WTC11 (cell line): ENCODE data around the gene SMARCD3. TPM values are rescaled to one million over a fixed set of nuclear protein-coding genes. Genes with fewer than 3 reads are reported as not detected.

Experiments used
- ATAC-seq: fragments of 200-7000 bp; cut with Tn5 transposase; 2 replicates; pipeline ENCODE4 v1.10.0; 2021; ENCODE audit warnings: mild to moderate bottlenecking, moderate library complexity
- CTCF ChIA-PET: fragments of 300-600 bp; sonication (Branson Sonifier 250); formaldehyde crosslinking; loops from one replicate; lab custom pipeline; 2021; ENCODE audit warnings: antibody characterized with exemption; lab: Charles Lee
- POLR2A ChIA-PET: fragments of 350-600 bp; sonication (Branson Sonifier 250); formaldehyde crosslinking; loops from one replicate; lab custom pipeline; 2021; ENCODE audit warnings: antibody characterized with exemption; lab: Charles Lee
- DNase-seq: peaks from one replicate; pipeline ENCODE4 v3.0.0; 2021; ENCODE audit warnings: low spot score
- H3K27ac Mint-ChIP-seq: 2 replicates; pipeline ENCODE4 v1.8.0; 2021; ENCODE audit warnings: mixed read lengths
- H3K27me3 Mint-ChIP-seq: 2 replicates; pipeline ENCODE4 v1.8.0; 2021; ENCODE audit warnings: low read depth, mild to moderate bottlenecking, moderate library complexity, mixed read lengths
- H3K36me3 Mint-ChIP-seq: 2 replicates; pipeline ENCODE4 v1.8.0; 2021; ENCODE audit warnings: mixed read lengths
- H3K4me1 Mint-ChIP-seq: 2 replicates; pipeline ENCODE4 v1.8.0; 2022; ENCODE audit warnings: mixed read lengths
- H3K4me3 Mint-ChIP-seq: 2 replicates; pipeline ENCODE4 v1.8.0; 2021; ENCODE audit warnings: mild to moderate bottlenecking, moderate library complexity, mixed read lengths
- H3K9me3 Mint-ChIP-seq: 2 replicates; pipeline ENCODE4 v1.8.0; 2021; ENCODE audit warnings: mixed read lengths
- ARID4B ChIP-seq: sonication (generic); formaldehyde crosslinking; IDR thresholded peaks from 2 replicates; pipeline ENCODE4 v1.8.0; 2023; ENCODE audit warnings: missing genetic modification reagents, mild to moderate bottlenecking, borderline replicate concordance
- CREM ChIP-seq: sonication (generic); formaldehyde crosslinking; IDR thresholded peaks from 2 replicates; pipeline ENCODE4 v1.8.1; 2022; ENCODE audit warnings: mild to moderate bottlenecking, missing genetic modification reagents, moderate library complexity
- ELF4 ChIP-seq: sonication (generic); formaldehyde crosslinking; IDR thresholded peaks from 2 replicates; pipeline ENCODE4 v1.8.1; 2022; ENCODE audit warnings: low read depth, mild to moderate bottlenecking, moderate library complexity, missing genetic modification reagents
- FOXJ3 ChIP-seq: sonication (generic); formaldehyde crosslinking; IDR thresholded peaks from 2 replicates; pipeline ENCODE4 v1.9.0; 2021; ENCODE audit warnings: missing genetic modification reagents, mild to moderate bottlenecking, borderline replicate concordance
- HMGA2 ChIP-seq: fragments of 250-450 bp; sonication (Bioruptor Pico); IDR thresholded peaks from 2 replicates; pipeline ENCODE4 v1.4.0; 2021; ENCODE audit warnings: mild to moderate bottlenecking, moderate library complexity
- JUN ChIP-seq: sonication (generic); formaldehyde crosslinking; IDR thresholded peaks from 2 replicates; pipeline ENCODE4 v1.8.0; 2023; ENCODE audit warnings: mild to moderate bottlenecking, missing genetic modification reagents
- KAT7 ChIP-seq: sonication (generic); formaldehyde crosslinking; IDR thresholded peaks from 2 replicates; pipeline ENCODE4 v1.8.1; 2023; ENCODE audit warnings: missing genetic modification reagents, mild to moderate bottlenecking, borderline replicate concordance
- PRDM15 ChIP-seq: sonication (generic); formaldehyde crosslinking; IDR thresholded peaks from 2 replicates; pipeline ENCODE4 v1.8.0; 2022; ENCODE audit warnings: missing genetic modification reagents
- PRRX2 ChIP-seq: fragments of 250-450 bp; sonication (Bioruptor Pico); IDR thresholded peaks from 2 replicates; pipeline ENCODE4 v1.8.0; 2021; ENCODE audit warnings: mild to moderate bottlenecking
- RELA ChIP-seq: sonication (generic); formaldehyde crosslinking; IDR thresholded peaks from 2 replicates; pipeline ENCODE4 v1.8.1; 2022; ENCODE audit warnings: missing genetic modification reagents, mild to moderate bottlenecking, borderline replicate concordance
- SMAD4 ChIP-seq: sonication (generic); formaldehyde crosslinking; IDR thresholded peaks from 2 replicates; pipeline ENCODE4 v1.8.0; 2022; ENCODE audit warnings: mild to moderate bottlenecking, missing genetic modification reagents
- STAT6 ChIP-seq: sonication (generic); formaldehyde crosslinking; conservative IDR thresholded peaks from 2 replicates; pipeline ENCODE4 v1.8.1; 2023; ENCODE audit warnings: mild to moderate bottlenecking, low read depth, missing genetic modification reagents, moderate library complexity
- ZMAT4 ChIP-seq: fragments of 250-450 bp; sonication (Bioruptor Pico); IDR thresholded peaks from 2 replicates; pipeline ENCODE4 v1.9.0; 2021; ENCODE audit warnings: mild to moderate bottlenecking
- ZNF121 ChIP-seq: sonication (generic); formaldehyde crosslinking; IDR thresholded peaks from 2 replicates; pipeline ENCODE4 v1.8.0; 2023; ENCODE audit warnings: missing genetic modification reagents
- ZNF138 ChIP-seq: sonication (generic); formaldehyde crosslinking; conservative IDR thresholded peaks from 2 replicates; pipeline ENCODE4 v1.8.1; 2022; ENCODE audit warnings: mild to moderate bottlenecking, moderate library complexity, missing genetic modification reagents
- ZNF512 ChIP-seq: sonication (generic); formaldehyde crosslinking; IDR thresholded peaks from 2 replicates; pipeline ENCODE4 v1.8.1; 2022; ENCODE audit warnings: missing genetic modification reagents, borderline replicate concordance
- ZNF671 ChIP-seq: fragments of 250-450 bp; sonication (Bioruptor Pico); IDR thresholded peaks from 2 replicates; pipeline ENCODE4 v1.8.0; 2021; ENCODE audit warnings: mild to moderate bottlenecking
- ZSCAN18 ChIP-seq: fragments of 250-450 bp; sonication (Bioruptor Pico); IDR thresholded peaks from 2 replicates; pipeline ENCODE4 v2.1.2; 2022; ENCODE audit warnings: mild to moderate bottlenecking, moderate library complexity
- total RNA-seq: library from RNA; stranded (reverse); gene quantifications from 3 replicates; pipeline ENCODE4 v1.2.3, GENCODE V29; 2021

Gene SMARCD3
- total RNA-seq, 1 experiment from 2014 or later: 5.9 TPM

- H3K9me3 Mint-ChIP-seq: no peaks in the 10 kb centered on the region; the same call in 1 of the 2 replicates
- no peak for DNase-seq
- H3K4me1 Mint-ChIP-seq: peaks cover 19% of the 10 kb centered on the region
- CTCF ChIA-PET: interaction anchor here (1.2 to 2.0 kb wide), 3 partner anchors 10 to 55 kb away, joined by 3 to 5 read pairs (median 4); partner anchors contain the start of gene ABCF2
- no peak overlapping the region for H3K4me3 Mint-ChIP-seq
- no peak overlapping the region for H3K27ac Mint-ChIP-seq
- POLR2A ChIA-PET: no interaction called here
- no peak for TF ChIP-seq CREM (CRISPR knock-in tag)
- no peak for TF ChIP-seq FOXJ3 (CRISPR knock-in tag)
- TF ChIP-seq ARID4B (CRISPR knock-in tag): no peak
- no peak for TF ChIP-seq RELA (CRISPR knock-in tag)
- no peak for TF ChIP-seq ELF4 (CRISPR knock-in tag)
- no peak for TF ChIP-seq ZNF121
- no peak for TF ChIP-seq PRDM15 (CRISPR knock-in tag)
- no peak for TF ChIP-seq ZNF138 (CRISPR knock-in tag)
- TF ChIP-seq STAT6 (CRISPR knock-in tag): no peak
- TF ChIP-seq SMAD4 (CRISPR knock-in tag): no peak
- no peaks in the 10 kb centered on the region for H3K36me3 Mint-ChIP-seq
- H3K27me3 Mint-ChIP-seq: peaks cover 24% of the 10 kb centered on the region
- no peak for ATAC-seq
Measured at GRCh38 chr7:151282111-151282510, 33.6 kb upstream of the SMARCD3 start.

GRCh38 chr7:151281686-151282085, 33.2 kb upstream of the SMARCD3 start:
- TF ChIP-seq PRRX2 (CRISPR knock-in tag) (no peak), ZSCAN18 (no peak), ZNF512 (CRISPR knock-in tag) (no peak), CREM (CRISPR knock-in tag) (no peak), ZNF671 (CRISPR knock-in tag) (no peak), ZMAT4 (CRISPR knock-in tag) (no peak), JUN (CRISPR knock-in tag) (no peak), HMGA2 (CRISPR knock-in tag) (no peak), KAT7 (no peak)
- POLR2A ChIA-PET: no interaction called here
- Mint-ChIP-seq H3K4me3 (no peak overlapping the region), H3K27me3 (peaks cover 25% of the 10 kb centered on the region), H3K4me1 (peaks cover 20% of the 10 kb centered on the region), H3K9me3 (no peaks in the 10 kb centered on the region), H3K27ac (no peak overlapping the region), H3K36me3 (no peaks in the 10 kb centered on the region)
- no peak for DNase-seq
- CTCF ChIA-PET: interaction anchor here (1.2 to 2.0 kb wide), 3 partner anchors 11 to 54 kb away, joined by 3 to 5 read pairs (median 4); partner anchors contain the start of gene ABCF2
- no peak for ATAC-seq
